HepG2 (cell line): ENCODE measurements around the gene MOXD1. TPM values are rescaled to one million over a fixed set of nuclear protein-coding genes. Genes with fewer than 3 reads are reported as not detected.

Experiments used
- ATAC-seq: fragments of 200-7000 bp; cut with Tn5 transposase; 3 replicates; pipeline ENCODE4 v1.9.1; 2020; ENCODE audit warnings: mild to moderate bottlenecking, moderate library complexity
- BruUV-seq: library from RNA; stranded (reverse); fragments of 400-500 nt; replicated peaks from 2 replicates; lab custom pipeline; 2021; lab: Mats Ljungman, UMichigan
- CTCF ChIA-PET: fragments of 300-600 bp; formaldehyde crosslinking; extraction: SDS; loops from one replicate; lab custom pipeline; 2021; ENCODE audit warnings: low total read pairs, inconsistent platforms, low intra/inter-chr PET ratio; lab: Yijun Ruan, JAX
- POLR2A ChIA-PET: fragments of 350-600 bp; sonication (Branson Sonifier 250); formaldehyde crosslinking; loops from one replicate; lab custom pipeline; 2020; ENCODE audit warnings: antibody characterized with exemption, inconsistent platforms; lab: Yijun Ruan, JAX
- DNase-seq: peaks from one replicate; pipeline ENCODE4 v3.0.0-alpha.2; 2015; ENCODE audit warnings: low spot score
- FAIRE-seq: peaks from 3 replicates; lab custom pipeline; 2011; peaks lifted over from hg19 to GRCh38; lab: Jason Lieb, UNC
- H2AFZ ChIP-seq: one replicate; pipeline ENCODE4 v1.6.1; 2011; ENCODE audit warnings: low read length, inconsistent platforms
- H3K27ac ChIP-seq: fragments of 300-600 bp; 3 replicates; pipeline ENCODE4 v1.8.0; 2011; ENCODE audit warnings: mixed run types, mild to moderate bottlenecking, mixed read lengths, low read length, inconsistent platforms; ENCODE audit not compliant: insufficient read depth; ENCODE audit errors: extremely low read length
- H3K27me3 ChIP-seq, 2 experiments: fragments of 200-600 bp in 1 of 2; 2 replicates in 1 of 2; 3 replicates in 1 of 2; pipeline versions ENCODE4 v1.6.0 to v1.8.0; 2011; ENCODE audit warnings: low read length in 2 of 2, mild to moderate bottlenecking in 2 of 2, moderate library complexity in 2 of 2, inconsistent platforms in 1 of 2; ENCODE audit not compliant: insufficient read depth in 2 of 2, control insufficient read depth in 1 of 2
- H3K36me3 ChIP-seq, 2 experiments: fragments of 200-600 bp in 1 of 2; replicated peaks in 1 of 2; 2 replicates in 1 of 2; 3 replicates in 1 of 2; pipeline versions ENCODE4 v1.5.1 to v1.8.0; 2011; ENCODE audit warnings: low read length in 2 of 2, inconsistent platforms in 1 of 2; ENCODE audit not compliant: insufficient read depth in 2 of 2, control insufficient read depth in 1 of 2
- H3K4me1 ChIP-seq: 2 replicates; pipeline ENCODE4 v1.5.1; 2012; ENCODE audit warnings: low read length, inconsistent platforms; ENCODE audit not compliant: insufficient read depth
- H3K4me2 ChIP-seq: 2 replicates; pipeline ENCODE4 v1.6.0; 2011; ENCODE audit warnings: low read depth, low read length, inconsistent platforms
- H3K4me3 ChIP-seq, 3 experiments: fragments of 200-600 bp in 1 of 3; sonication (generic), shearing (Covaris generic) in 1 of 3; replicated peaks in 1 of 3; 2 replicates each; pipeline ENCODE4 v1.5.1; 2011 to 2016; ENCODE audit warnings: low read length in 3 of 3, inconsistent platforms in 2 of 3, low read depth in 2 of 3, mild to moderate bottlenecking in 2 of 3, control low read depth in 1 of 3, mixed read lengths in 1 of 3; ENCODE audit not compliant: insufficient read depth in 1 of 3
- H3K79me2 ChIP-seq: one replicate; pipeline ENCODE4 v1.6.1; 2011; ENCODE audit warnings: low read length, inconsistent platforms; ENCODE audit not compliant: insufficient read depth
- H3K9ac ChIP-seq: 2 replicates; pipeline ENCODE4 v1.6.0; 2011; ENCODE audit warnings: mild to moderate bottlenecking, low read depth, low read length, inconsistent platforms; ENCODE audit not compliant: insufficient read depth
- H3K9me3 ChIP-seq: 2 replicates; pipeline ENCODE4 v1.5.1; 2012; ENCODE audit warnings: mild to moderate bottlenecking, low read length
- H4K20me1 ChIP-seq: 2 replicates; pipeline ENCODE4 v1.6.0; 2011; ENCODE audit warnings: inconsistent platforms, mild to moderate bottlenecking, low read length, moderate library complexity; ENCODE audit not compliant: insufficient read depth
- FOXO1 ChIP-seq: sonication (generic); formaldehyde crosslinking; IDR thresholded peaks from 2 replicates; pipeline ENCODE4 v1.4.0; 2020; ENCODE audit warnings: missing genetic modification reagents
- MEIS2 ChIP-seq: sonication (generic); formaldehyde crosslinking; IDR thresholded peaks from 2 replicates; pipeline ENCODE4 v1.9.0; 2021; ENCODE audit warnings: mild to moderate bottlenecking, missing genetic modification reagents
- PAWR ChIP-seq: sonication (generic); formaldehyde crosslinking; IDR thresholded peaks from 2 replicates; pipeline ENCODE4 v1.4.0; 2020; ENCODE audit warnings: missing genetic modification reagents, mild to moderate bottlenecking, borderline replicate concordance
- ZBTB1 ChIP-seq: sonication (generic); formaldehyde crosslinking; IDR thresholded peaks from 2 replicates; pipeline ENCODE4 v1.4.0; 2020; ENCODE audit warnings: missing genetic modification reagents, borderline replicate concordance
- ZKSCAN8 ChIP-seq: IDR thresholded peaks from 2 replicates; pipeline ENCODE4 v1.6.1; 2016; ENCODE audit warnings: borderline replicate concordance, missing genetic modification reagents, missing compliant biosample characterization
- ZNF33B ChIP-seq: sonication (generic); formaldehyde crosslinking; IDR thresholded peaks from 2 replicates; pipeline ENCODE4 v1.5.1; 2020; ENCODE audit warnings: mild to moderate bottlenecking, missing genetic modification reagents
- ZNF619 ChIP-seq: sonication (generic); formaldehyde crosslinking; IDR thresholded peaks from 2 replicates; pipeline ENCODE4 v1.4.0; 2020; ENCODE audit warnings: mild to moderate bottlenecking, missing genetic modification reagents
- ZNF816 ChIP-seq: sonication (generic); formaldehyde crosslinking; IDR thresholded peaks from 2 replicates; pipeline ENCODE4 v1.8.0; 2022; ENCODE audit warnings: missing genetic modification reagents, mild to moderate bottlenecking, borderline replicate concordance
- WGBS: methylation state at CpG from one replicate; pipeline ENCODE4 v1.1.6; 2017; ENCODE audit warnings: low lambda C conversion rate; 5-methylcytosine and 5-hydroxymethylcytosine counted together
- in situ Hi-C: cut with HindIII; loops from 2 replicates; pipeline ENCODE4 v1.10.0; 2017; ENCODE audit warnings: low pct_unique_long_range_greater_than_20kb; ENCODE audit not compliant: extremely low pct_ligation_motif_present
- intact Hi-C: fragments of 100-400 bp; cut with micrococcal nuclease; formaldehyde crosslinking; loops from one replicate; pipeline ENCODE4 v1.10.0; 2022; ENCODE audit not compliant: unreplicated experiment
- polyA plus RNA-seq, 8 experiments: library from polyadenylated mRNA; depleted of rRNA in 3 of 8; stranded (reverse) in 7 of 8; unstranded in 1 of 8; fragments of >200 nt; fragmentation: Illumina TruSeq in 4 of 8; extraction: Trizol in 4 of 8; gene quantifications; 2 replicates each; pipeline versions ENCODE4 v1.2.1 to v1.2.3, GENCODE V29; 2011 to 2016; ENCODE audit warnings: low read depth in 4 of 8, missing spikeins in 1 of 8, mixed read lengths in 1 of 8; ENCODE audit not compliant: insufficient read depth in 1 of 8
- total RNA-seq, 5 experiments: library from RNA; depleted of rRNA; stranded (reverse); fragments of >200 nt; fragmentation: Illumina TruSeq; extraction: Trizol; gene quantifications; 2 replicates each; pipeline ENCODE4 v1.2.3, GENCODE V29; 2016; ENCODE audit warnings: low read depth in 1 of 5
- TF ChIP-seq, protein P1 (sequence below): sonication (generic); formaldehyde crosslinking; IDR thresholded peaks from 2 replicates; pipeline ENCODE4 v1.8.0; 2022; ENCODE audit warnings: mild to moderate bottlenecking, missing genetic modification reagents
- TF ChIP-seq, protein P2 (sequence below): sonication (generic); formaldehyde crosslinking; conservative IDR thresholded peaks from 2 replicates; pipeline ENCODE4 v1.8.1; 2023; ENCODE audit warnings: missing genetic modification reagents
- TF ChIP-seq, protein P3 (sequence below): IDR thresholded peaks from 2 replicates; pipeline ENCODE4 v1.6.1; 2016; ENCODE audit warnings: control low read depth

The MOXD1 gene
- total and polyA plus RNA-seq, 2 of the 13 experiments (the other 11 are each of a cell fraction or from before 2014, with no cell fraction given) = 0.03 TPM; not detected in 1

DNA sequence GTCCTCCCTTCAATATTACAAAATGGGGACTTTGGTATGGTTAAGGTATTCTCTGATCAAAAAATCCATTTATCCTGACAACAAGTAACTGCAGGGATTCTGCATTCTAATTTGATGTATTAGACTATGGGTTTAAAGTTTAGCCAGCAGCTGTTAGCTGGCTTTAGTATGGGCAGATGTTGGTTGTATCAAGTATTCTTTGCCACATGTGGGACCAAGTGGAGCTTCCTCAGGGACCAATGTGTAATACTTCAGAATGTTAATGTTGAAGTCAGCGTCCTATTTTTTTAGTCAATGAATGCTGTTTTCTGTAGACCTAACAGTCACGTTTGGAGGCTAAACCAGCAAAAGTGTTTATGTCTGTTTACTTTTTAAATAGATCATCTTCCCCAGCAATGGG is 41.4 kb downstream of the MOXD1 start:
- POLR2A ChIA-PET = no interaction called here
- Histone ChIP-seq H3K9me3 (no peaks in the 10 kb centered on the region), H3K4me3 (no peak overlapping the region)
- intact Hi-C loops = no loop called here
- FAIRE-seq = no peak
- in situ Hi-C loops = no loop called here
- TF ChIP-seq ZNF816 = no peak
- TF ChIP-seq MEIS2 = no peak
- no peak for TF ChIP-seq ZNF619
- TF ChIP-seq, all 625 proteins: peak for 0
- no peak overlapping the region for H2AFZ ChIP-seq
- H3K4me2 ChIP-seq = no peak overlapping the region
- no peaks in the 10 kb centered on the region for H3K36me3 ChIP-seq
- H3K27me3 ChIP-seq = no peaks in the 10 kb centered on the region
- no peaks in the 10 kb centered on the region for H3K4me1 ChIP-seq
- no peaks in the 10 kb centered on the region for H3K79me2 ChIP-seq
- WGBS = 6% methylated on average over 2 of the region's 2 CpGs
- no peak for DNase-seq
- H3K9ac ChIP-seq = no peak overlapping the region
- H3K27ac ChIP-seq = no peak overlapping the region
- BruUV-seq = no TSS peak
- ATAC-seq = no peak
- no peaks in the 10 kb centered on the region for H4K20me1 ChIP-seq
- CTCF ChIA-PET = no interaction called here

DNA sequence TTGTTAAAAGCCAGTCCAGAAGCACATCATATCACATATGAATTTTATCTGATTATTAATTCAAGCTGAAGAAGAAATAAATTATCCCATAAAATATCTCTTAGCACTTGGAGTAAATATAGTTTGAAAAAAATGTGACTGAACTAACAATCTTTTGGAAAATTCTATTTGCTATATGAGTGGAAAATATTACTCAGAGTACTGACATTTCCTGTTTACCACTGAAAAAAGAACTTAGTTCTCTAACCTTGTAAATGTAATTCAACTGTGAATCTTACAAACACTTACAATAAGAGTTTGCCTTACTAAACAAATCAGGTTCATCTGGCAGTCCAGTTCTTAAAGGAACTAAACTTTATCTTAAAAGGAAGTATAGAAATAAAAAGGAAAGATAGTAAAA is 44.2 kb downstream of the MOXD1 start:
- H3K27ac ChIP-seq = no peak overlapping the region
- no peak for FAIRE-seq
- no peaks in the 10 kb centered on the region for H3K36me3 ChIP-seq
- no peaks in the 10 kb centered on the region for H3K9me3 ChIP-seq
- in situ Hi-C loops (no loop called here), intact Hi-C loops (no loop called here)
- BruUV-seq = no TSS peak
- no peak for DNase-seq
- no peak for TF ChIP-seq ZNF33B (CRISPR knock-in tag)
- TF ChIP-seq, protein P1, sequence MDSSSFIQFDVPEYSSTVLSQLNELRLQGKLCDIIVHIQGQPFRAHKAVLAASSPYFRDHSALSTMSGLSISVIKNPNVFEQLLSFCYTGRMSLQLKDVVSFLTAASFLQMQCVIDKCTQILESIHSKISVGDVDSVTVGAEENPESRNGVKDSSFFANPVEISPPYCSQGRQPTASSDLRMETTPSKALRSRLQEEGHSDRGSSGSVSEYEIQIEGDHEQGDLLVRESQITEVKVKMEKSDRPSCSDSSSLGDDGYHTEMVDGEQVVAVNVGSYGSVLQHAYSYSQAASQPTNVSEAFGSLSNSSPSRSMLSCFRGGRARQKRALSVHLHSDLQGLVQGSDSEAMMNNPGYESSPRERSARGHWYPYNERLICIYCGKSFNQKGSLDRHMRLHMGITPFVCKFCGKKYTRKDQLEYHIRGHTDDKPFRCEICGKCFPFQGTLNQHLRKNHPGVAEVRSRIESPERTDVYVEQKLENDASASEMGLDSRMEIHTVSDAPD (CRISPR knock-in tag) = no peak
- no peak for TF ChIP-seq ZKSCAN8
- no peak for TF ChIP-seq PAWR (CRISPR knock-in tag)
- no peak for TF ChIP-seq FOXO1 (CRISPR knock-in tag)
- TF ChIP-seq ZBTB1 (CRISPR knock-in tag) = no peak
- TF ChIP-seq, protein P2, sequence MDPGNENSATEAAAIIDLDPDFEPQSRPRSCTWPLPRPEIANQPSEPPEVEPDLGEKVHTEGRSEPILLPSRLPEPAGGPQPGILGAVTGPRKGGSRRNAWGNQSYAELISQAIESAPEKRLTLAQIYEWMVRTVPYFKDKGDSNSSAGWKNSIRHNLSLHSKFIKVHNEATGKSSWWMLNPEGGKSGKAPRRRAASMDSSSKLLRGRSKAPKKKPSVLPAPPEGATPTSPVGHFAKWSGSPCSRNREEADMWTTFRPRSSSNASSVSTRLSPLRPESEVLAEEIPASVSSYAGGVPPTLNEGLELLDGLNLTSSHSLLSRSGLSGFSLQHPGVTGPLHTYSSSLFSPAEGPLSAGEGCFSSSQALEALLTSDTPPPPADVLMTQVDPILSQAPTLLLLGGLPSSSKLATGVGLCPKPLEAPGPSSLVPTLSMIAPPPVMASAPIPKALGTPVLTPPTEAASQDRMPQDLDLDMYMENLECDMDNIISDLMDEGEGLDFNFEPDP (CRISPR knock-in tag) = no peak
- TF ChIP-seq, protein P3, sequence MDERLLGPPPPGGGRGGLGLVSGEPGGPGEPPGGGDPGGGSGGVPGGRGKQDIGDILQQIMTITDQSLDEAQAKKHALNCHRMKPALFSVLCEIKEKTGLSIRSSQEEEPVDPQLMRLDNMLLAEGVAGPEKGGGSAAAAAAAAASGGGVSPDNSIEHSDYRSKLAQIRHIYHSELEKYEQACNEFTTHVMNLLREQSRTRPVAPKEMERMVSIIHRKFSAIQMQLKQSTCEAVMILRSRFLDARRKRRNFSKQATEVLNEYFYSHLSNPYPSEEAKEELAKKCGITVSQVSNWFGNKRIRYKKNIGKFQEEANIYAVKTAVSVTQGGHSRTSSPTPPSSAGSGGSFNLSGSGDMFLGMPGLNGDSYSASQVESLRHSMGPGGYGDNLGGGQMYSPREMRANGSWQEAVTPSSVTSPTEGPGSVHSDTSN (CRISPR knock-in tag) = no peak
- no peaks in the 10 kb centered on the region for H4K20me1 ChIP-seq
- H3K4me2 ChIP-seq = no peak overlapping the region
- no peaks in the 10 kb centered on the region for H3K79me2 ChIP-seq
- POLR2A ChIA-PET = no interaction called here
- H3K27me3 ChIP-seq = no peaks in the 10 kb centered on the region
- CTCF ChIA-PET = no interaction called here
- H3K4me3 ChIP-seq = no peak overlapping the region
- H3K4me1 ChIP-seq = no peaks in the 10 kb centered on the region
- no peak overlapping the region for H3K9ac ChIP-seq
- ATAC-seq = no peak
- H2AFZ ChIP-seq = no peak overlapping the region
